Upper lobe of right lung (tissue), 1 donor: ENCODE results near the gene GGA3. TPM values are rescaled to one million over a fixed set of nuclear protein-coding genes. Genes with fewer than 3 reads are reported as not detected.
"Not testable (repeated sequence)": the region's sequence is repeated elsewhere in the genome, so short reads cannot be mapped to it uniquely, and the experiment has no call there.

ENCODE experiments used
- ATAC-seq: fragments of 200-7000 bp; cut with Tn5 transposase; one replicate; pipeline ENCODE4 v1.9.1; 2020; ENCODE audit warnings: mild to moderate bottlenecking, moderate library complexity
- DNase-seq: peaks from one replicate; pipeline ENCODE4 v3.0.0-alpha.2; 2020
- H3K27ac ChIP-seq: fragments of 200-600 bp; one replicate; pipeline ENCODE4 v1.8.0; 2022
- H3K27me3 ChIP-seq: fragments of 200-600 bp; one replicate; pipeline ENCODE4 v1.8.0; 2022; ENCODE audit warnings: mild to moderate bottlenecking
- H3K36me3 ChIP-seq: fragments of 200-600 bp; one replicate; pipeline ENCODE4 v1.8.0; 2022
- H3K4me1 ChIP-seq: fragments of 200-600 bp; one replicate; pipeline ENCODE4 v1.8.0; 2022
- H3K4me3 ChIP-seq: fragments of 200-600 bp; one replicate; pipeline ENCODE4 v1.8.0; 2022; ENCODE audit warnings: mild to moderate bottlenecking
- H3K9me3 ChIP-seq: fragments of 200-600 bp; one replicate; pipeline ENCODE4 v1.8.0; 2022
- CTCF ChIP-seq: fragments of 200-600 bp; IDR thresholded peaks from one replicate; pipeline ENCODE4 v1.8.0; 2022; ENCODE audit warnings: antibody characterized with exemption
- intact Hi-C: fragments of 100-400 bp; cut with DNase I; formaldehyde crosslinking; loops from one replicate; pipeline ENCODE4 v1.11.0; 2022
- total RNA-seq: library from RNA; stranded (reverse); fragmentation: NEBNext Ultra II Directional; extraction: Animal tissue kit (Norgen Biotek cat#: 25700); gene quantifications from one replicate; pipeline ENCODE4 v1.2.1, GENCODE V29; 2021
- donor health status: DM: no; HTN: yes; CAD: no; lungs with severe emphysema.

Gene GGA3
- total RNA-seq, 1 donor from 2014 or later: 52.7 TPM

DNA sequence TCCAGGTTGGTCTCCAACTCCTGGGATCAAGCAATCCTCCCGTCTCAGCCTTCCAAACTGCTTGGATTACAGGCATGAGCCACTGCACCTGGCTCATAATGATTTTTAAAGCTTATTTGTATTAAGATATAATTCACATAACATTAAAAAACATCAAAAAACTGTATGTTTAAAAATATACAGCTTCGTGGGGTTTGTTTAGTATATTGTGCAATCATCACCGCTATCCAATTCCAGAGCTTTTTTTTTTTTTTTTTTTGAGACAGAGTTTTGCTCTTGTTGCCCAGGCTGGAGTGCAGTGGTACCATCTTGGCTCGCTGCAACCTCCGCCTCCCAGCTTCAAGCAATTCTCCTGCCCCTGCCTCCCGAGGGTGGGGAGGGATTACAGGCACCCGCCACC lies 38.9 kb upstream of the GGA3 start:
- intact Hi-C loops: no loop called here
- no peak for DNase-seq
- H3K36me3 ChIP-seq: no peaks in the 10 kb centered on the region
- no peak for TF ChIP-seq CTCF
- no peaks in the 10 kb centered on the region for H3K27me3 ChIP-seq
- no peak overlapping the region for H3K27ac ChIP-seq
- H3K4me3 ChIP-seq: no peak overlapping the region
- H3K9me3 ChIP-seq: no peaks in the 10 kb centered on the region
- no peak for ATAC-seq
- H3K4me1 ChIP-seq: no peaks in the 10 kb centered on the region

GRCh38 chr17:75295201-75296158 lies 34.1 kb upstream of the GGA3 start:
- no peak for DNase-seq
- Histone ChIP-seq H3K9me3 (no peaks in the 10 kb centered on the region), H3K4me3 (no peak overlapping the region), H3K27ac (peak overlapping the region; percentile 83), H3K4me1 (no peaks in the 10 kb centered on the region), H3K36me3 (no peaks in the 10 kb centered on the region), H3K27me3 (no peaks in the 10 kb centered on the region)
- intact Hi-C loops: no loop called here
- TF ChIP-seq CTCF: no peak
- ATAC-seq: peak; percentile 88

- H3K36me3 ChIP-seq, ATAC-seq, H3K4me1 ChIP-seq, H3K9me3 ChIP-seq, H3K27me3 ChIP-seq, intact Hi-C loops, H3K4me3 ChIP-seq: not testable (repeated sequence)
- H3K27ac ChIP-seq: peak overlapping the region; percentile 30
- DNase-seq: peak; percentile 89
Observed at GRCh38 chr17:75292810-75293448, 31.5 kb upstream of the GGA3 start.

GRCh38 chr17:75289832-75290337 lies 28.5 kb upstream of the GGA3 start:
- intact Hi-C loops: no loop called here
- TF ChIP-seq CTCF: peak; percentile 24
- peak; percentile 82 for DNase-seq

GRCh38 chr17:75289115-75289831 lies 27.9 kb upstream of the GGA3 start, which contains the start of gene SLC25A19:
Gene SLC25A19, minus strand, starts transcription at chr17:75289433. Its CDS starts 2,669 bp downstream, at chr17:75286764.
- intact Hi-C loops: no loop called here
- peak within 1 kb of the TSS; percentile 67 for H3K4me3 ChIP-seq
- H3K4me1 ChIP-seq: no peaks in the 10 kb centered on the region
- H3K27ac ChIP-seq: peak within 1 kb of the TSS; percentile 93
- peaks cover 9% of the 10 kb centered on the region for H3K36me3 ChIP-seq
- TF ChIP-seq CTCF: peak; percentile 15
- DNase-seq (peak; percentile 98), ATAC-seq (peak; percentile 98)
- no peaks in the 10 kb centered on the region for H3K9me3 ChIP-seq
- H3K27me3 ChIP-seq: no peaks in the 10 kb centered on the region

More at GRCh38 chr17:75289832-75290337, 28.5 kb upstream of the GGA3 start:
- peak; percentile 35 for ATAC-seq
- H3K27me3 ChIP-seq: no peaks in the 10 kb centered on the region
- peak overlapping the region; percentile 67 for H3K4me3 ChIP-seq
- no peaks in the 10 kb centered on the region for H3K4me1 ChIP-seq
- H3K27ac ChIP-seq: peak overlapping the region; percentile 93
- no peaks in the 10 kb centered on the region for H3K9me3 ChIP-seq
- H3K36me3 ChIP-seq: peaks cover 9% of the 10 kb centered on the region
